Stimulated activated memory B cell treated with anti-CD40 and anti-IgM and Interleukin-4, amounts not matched to agents 10 μg/mL and 1 μg/mL and 100 μg/mL, for 72 hours (primary cell): ENCODE data around the gene AGBL1.
"Not testable (repeated sequence)": the region's sequence is repeated elsewhere in the genome, so short reads cannot be mapped to it uniquely, and the experiment has no call there.

ENCODE experiments used
- ATAC-seq: fragments of 150-1000 bp; cut with Tn5 transposase; 2 replicates; pipeline ENCODE4 v1.10.0; 2021
- H3K27ac Mint-ChIP-seq: one replicate; pipeline ENCODE4 v1.8.0; 2022; ENCODE audit warnings: mild to moderate bottlenecking, mixed read lengths
- H3K27me3 Mint-ChIP-seq: one replicate; pipeline ENCODE4 v1.8.0; 2022; ENCODE audit warnings: mixed read lengths
- H3K36me3 Mint-ChIP-seq: one replicate; pipeline ENCODE4 v1.8.0; 2022; ENCODE audit warnings: mixed read lengths
- H3K4me1 Mint-ChIP-seq: one replicate; pipeline ENCODE4 v1.8.0; 2022; ENCODE audit warnings: mixed read lengths
- H3K4me3 Mint-ChIP-seq: one replicate; pipeline ENCODE4 v1.8.0; 2022; ENCODE audit warnings: mild to moderate bottlenecking, moderate library complexity, mixed read lengths
- H3K9me3 Mint-ChIP-seq: one replicate; pipeline ENCODE4 v1.8.0; 2022; ENCODE audit warnings: mixed read lengths

Gene AGBL1

DNA sequence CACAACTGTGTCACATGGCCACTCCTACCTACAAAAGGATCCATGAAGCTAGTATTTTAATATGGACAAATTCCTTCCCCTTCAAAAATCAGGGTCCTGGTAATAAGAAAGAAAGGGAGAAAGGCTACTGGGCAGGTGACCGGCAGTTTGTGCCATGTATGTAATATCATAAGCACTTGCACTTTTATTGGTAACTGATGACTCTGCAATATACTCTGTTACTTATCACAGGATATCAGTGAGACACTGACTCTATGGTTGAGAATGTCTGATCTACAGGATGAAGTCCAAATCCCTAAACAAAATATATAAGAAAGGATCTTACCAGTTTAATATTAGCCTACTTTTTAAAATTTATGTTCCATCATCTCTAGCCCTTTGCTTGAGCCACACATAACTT is 315.2 kb downstream of the AGBL1 start:
- Mint-ChIP-seq H3K9me3 (no peaks in the 10 kb centered on the region), H3K36me3 (no peaks in the 10 kb centered on the region), H3K27me3 (no peaks in the 10 kb centered on the region), H3K4me3 (no peak overlapping the region), H3K4me1 (no peaks in the 10 kb centered on the region), H3K27ac (no peak overlapping the region)
- ATAC-seq: no peak

DNA sequence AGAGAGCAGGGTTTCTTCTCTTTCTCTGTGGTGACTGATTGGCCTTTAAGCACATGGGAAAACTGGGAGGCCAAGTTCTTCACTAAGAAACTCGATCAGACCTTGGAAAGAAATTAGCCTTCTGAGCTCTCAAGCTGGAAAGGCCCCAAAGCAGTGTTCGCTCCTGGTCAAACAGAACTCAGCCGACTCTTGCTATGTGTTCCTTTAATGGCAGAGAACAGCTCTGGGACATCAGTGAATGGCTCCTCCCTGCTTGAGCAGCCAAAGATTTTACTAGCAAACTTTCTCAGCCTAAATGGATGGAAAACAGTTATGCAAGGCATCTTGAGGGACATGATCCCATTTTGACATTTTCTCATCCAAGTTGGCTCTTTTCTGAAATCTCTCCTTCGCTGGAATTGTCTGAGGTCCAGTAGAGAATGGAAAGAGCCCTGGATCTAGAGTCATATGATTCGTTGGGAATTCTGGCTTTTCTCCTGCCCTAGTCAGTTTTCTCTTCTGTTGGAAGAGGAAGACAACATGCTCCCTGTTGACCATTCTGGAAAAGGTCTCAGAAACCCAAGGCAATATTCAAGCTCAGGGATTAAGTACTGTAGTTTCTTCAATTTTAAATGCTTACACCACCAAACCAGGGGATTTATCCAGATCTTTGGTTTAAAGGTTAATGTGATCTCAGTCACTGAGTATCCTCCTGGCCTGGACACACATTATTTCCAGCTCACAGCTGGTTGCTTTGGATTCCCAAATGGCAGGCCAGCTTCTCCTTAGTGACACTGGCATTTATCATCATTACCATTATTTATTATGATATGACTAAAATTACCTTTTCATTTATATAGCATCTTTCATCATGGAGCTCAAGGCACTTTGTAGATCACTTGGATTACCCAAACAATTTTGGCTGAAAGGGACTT is 319.6 kb downstream of the AGBL1 start:
- Mint-ChIP-seq H3K4me3 (no peak overlapping the region), H3K4me1 (no peaks in the 10 kb centered on the region), H3K36me3 (no peaks in the 10 kb centered on the region), H3K9me3 (no peaks in the 10 kb centered on the region), H3K27ac (no peak overlapping the region), H3K27me3 (no peaks in the 10 kb centered on the region)
- no peak for ATAC-seq

DNA sequence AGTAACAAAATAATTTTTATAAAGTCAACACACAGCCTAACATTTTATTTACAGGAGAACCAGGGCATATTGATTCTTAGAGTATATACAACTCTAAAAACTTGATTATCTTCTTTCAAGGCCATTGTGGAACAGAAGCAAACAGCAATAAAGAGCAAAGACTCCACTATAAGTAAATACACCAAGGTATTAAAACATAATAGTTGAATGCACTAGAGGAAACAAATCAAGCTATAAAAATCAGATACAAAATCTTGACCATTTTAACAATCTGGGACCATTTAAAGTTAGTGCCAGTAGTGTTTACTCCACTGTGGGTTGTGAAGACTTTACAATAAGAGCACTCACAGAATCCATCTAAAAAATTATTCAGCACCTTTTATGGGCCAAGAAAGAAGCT is 323.6 kb downstream of the AGBL1 start:
- no peaks in the 10 kb centered on the region for H3K4me1 Mint-ChIP-seq
- no peaks in the 10 kb centered on the region for H3K9me3 Mint-ChIP-seq
- no peaks in the 10 kb centered on the region for H3K27me3 Mint-ChIP-seq
- no peak overlapping the region for H3K4me3 Mint-ChIP-seq
- H3K36me3 Mint-ChIP-seq: no peaks in the 10 kb centered on the region
- no peak for ATAC-seq
- H3K27ac Mint-ChIP-seq: no peak overlapping the region

DNA sequence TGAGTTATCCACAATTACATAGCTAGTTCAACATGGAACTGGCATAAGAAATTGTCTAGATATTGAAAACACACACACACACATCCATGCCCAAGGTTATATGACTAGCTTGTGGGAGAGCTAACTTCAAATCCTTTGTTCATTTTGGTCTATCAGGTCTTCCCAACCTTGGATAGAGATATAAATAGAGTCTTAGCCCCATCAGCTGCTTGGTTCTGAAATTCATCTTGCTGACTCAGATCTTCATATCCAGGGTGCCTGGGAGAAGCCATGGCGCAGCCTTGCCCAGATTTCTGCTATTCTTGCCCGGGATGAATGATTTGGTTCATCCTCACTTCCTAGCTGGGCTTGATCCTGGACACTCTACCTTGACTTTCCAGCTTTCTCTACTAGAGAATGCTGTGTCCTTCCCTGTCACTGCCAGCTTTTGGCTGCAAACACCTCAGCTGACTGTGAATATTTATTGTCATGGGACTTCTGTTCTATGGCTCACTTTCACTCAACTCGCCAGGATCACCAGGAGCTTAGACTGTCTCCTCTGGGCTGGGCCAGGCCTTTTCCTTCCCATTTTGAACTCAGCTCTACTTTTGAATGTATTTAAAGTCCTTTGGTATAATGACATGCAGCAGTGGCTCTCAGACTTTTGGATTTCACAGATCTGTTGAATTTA is 324.4 kb downstream of the AGBL1 start:
- H3K4me3 Mint-ChIP-seq: no peak overlapping the region
- H3K27ac Mint-ChIP-seq: no peak overlapping the region
- no peaks in the 10 kb centered on the region for H3K4me1 Mint-ChIP-seq
- no peaks in the 10 kb centered on the region for H3K9me3 Mint-ChIP-seq
- no peaks in the 10 kb centered on the region for H3K36me3 Mint-ChIP-seq
- ATAC-seq: no peak
- H3K27me3 Mint-ChIP-seq: no peaks in the 10 kb centered on the region

DNA sequence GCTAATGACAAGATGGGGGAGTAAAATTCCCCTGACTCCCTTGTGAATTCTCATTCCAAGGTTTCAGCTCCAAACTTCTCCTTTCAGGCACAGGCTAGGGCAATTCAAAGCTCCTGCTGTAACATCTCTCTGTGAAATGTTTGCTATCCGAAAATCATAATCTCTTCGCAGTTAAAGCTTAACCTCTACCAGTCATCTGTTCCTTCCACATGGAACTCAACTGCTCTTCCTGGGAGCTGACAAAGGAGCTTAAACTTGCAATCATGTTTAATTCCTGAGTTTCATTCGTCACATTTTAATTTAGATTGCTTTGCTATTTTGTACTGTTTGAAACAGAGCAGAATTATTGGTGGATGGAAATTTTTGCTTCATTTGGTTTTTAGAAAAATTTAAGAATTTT is 328.6 kb downstream of the AGBL1 start:
- Mint-ChIP-seq H3K4me3 (no peak overlapping the region), H3K27me3 (no peaks in the 10 kb centered on the region), H3K9me3 (no peaks in the 10 kb centered on the region), H3K36me3 (no peaks in the 10 kb centered on the region), H3K27ac (no peak overlapping the region), H3K4me1 (no peaks in the 10 kb centered on the region)
- no peak for ATAC-seq

DNA sequence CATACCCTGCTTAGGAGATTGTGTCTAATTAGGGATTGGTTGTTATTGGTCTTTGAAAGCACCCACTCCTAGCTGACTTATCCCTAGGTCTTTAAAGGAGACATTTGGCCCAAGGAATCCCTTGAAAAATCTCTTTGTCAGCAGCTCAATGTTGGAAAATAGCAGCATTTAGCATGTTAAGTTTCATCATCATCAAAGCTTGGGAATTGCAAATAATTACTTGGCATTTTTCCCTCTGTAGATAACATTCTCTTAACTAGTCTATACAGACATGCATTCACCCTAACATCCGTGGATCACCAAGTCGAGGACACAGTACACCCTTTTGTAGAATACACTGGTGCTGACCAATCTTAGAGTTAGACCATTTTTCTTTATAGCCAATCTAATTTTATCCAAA is 332.2 kb downstream of the AGBL1 start:
- no peak overlapping the region for H3K4me3 Mint-ChIP-seq
- H3K9me3 Mint-ChIP-seq: no peaks in the 10 kb centered on the region
- H3K27me3 Mint-ChIP-seq: no peaks in the 10 kb centered on the region
- H3K36me3 Mint-ChIP-seq: no peaks in the 10 kb centered on the region
- no peak for ATAC-seq
- H3K27ac Mint-ChIP-seq: no peak overlapping the region
- no peaks in the 10 kb centered on the region for H3K4me1 Mint-ChIP-seq

DNA sequence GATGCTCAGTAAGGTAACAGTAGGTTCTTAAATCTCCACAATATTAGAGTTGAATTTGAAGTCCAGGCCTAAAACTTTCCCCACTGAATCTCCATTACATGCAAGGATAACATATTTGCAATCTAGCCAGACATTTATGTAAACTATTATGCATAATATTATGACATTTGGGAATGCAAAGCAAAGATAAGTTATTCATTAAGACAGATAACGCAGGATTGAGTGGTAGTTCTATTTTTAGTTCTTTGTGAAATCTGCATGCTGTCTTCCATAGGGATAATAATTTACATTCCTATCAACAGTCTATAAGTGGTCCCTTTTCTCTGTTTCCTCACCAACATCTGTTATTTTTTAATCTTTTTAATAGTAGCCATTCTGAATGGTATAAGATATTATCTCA is 333.5 kb downstream of the AGBL1 start:
- Mint-ChIP-seq H3K36me3 (no peaks in the 10 kb centered on the region), H3K27ac (no peak overlapping the region), H3K27me3 (no peaks in the 10 kb centered on the region), H3K9me3 (peaks cover 2% of the 10 kb centered on the region), H3K4me3 (no peak overlapping the region), H3K4me1 (no peaks in the 10 kb centered on the region)
- no peak for ATAC-seq

DNA sequence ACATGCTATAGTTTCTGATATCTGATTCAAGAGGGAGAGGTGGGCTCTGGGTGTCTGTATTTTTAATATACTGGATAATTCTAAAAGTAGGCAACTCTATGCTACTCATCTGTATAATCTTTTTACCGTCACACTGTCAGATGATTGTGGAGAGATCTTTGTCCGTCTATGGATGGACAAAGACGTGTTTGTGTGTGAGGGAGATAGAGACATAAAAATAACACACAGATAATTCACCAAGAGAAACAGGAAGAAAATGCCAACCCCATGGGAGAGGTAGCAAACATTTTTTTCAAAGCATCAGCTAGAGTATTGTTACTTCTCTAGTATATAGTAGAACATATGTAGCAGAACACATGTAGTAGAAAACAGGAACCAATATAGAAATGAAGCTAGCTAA is 346.1 kb downstream of the AGBL1 start:
- no peaks in the 10 kb centered on the region for H3K4me1 Mint-ChIP-seq
- H3K27me3 Mint-ChIP-seq: no peaks in the 10 kb centered on the region
- H3K27ac Mint-ChIP-seq: no peak overlapping the region
- no peak for ATAC-seq
- peaks cover 7% of the 10 kb centered on the region for H3K9me3 Mint-ChIP-seq
- no peaks in the 10 kb centered on the region for H3K36me3 Mint-ChIP-seq
- no peak overlapping the region for H3K4me3 Mint-ChIP-seq

DNA sequence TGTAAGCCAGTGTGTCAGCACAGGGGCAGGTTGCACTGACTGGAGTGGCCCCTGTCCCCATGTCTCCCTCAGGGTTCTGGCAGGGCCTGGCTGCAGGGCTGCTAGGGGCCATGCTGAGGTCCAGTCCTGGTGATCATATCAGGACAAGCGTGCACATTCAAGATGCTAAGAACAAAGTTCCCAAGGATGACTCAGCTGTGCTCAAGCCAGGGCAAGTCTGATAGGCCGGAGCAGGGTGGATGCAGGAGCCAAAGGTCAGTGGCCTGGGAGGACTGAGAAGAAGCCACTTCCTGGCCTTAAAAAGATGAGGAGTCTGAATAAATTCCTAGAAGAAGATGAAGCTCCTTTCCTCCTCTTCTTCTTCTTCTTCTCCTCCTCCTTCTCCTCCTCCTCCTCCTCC is 353.2 kb downstream of the AGBL1 start:
- Mint-ChIP-seq H3K4me1 (no peaks in the 10 kb centered on the region), H3K36me3 (no peaks in the 10 kb centered on the region), H3K27me3 (no peaks in the 10 kb centered on the region), H3K27ac (no peak overlapping the region), H3K9me3 (no peaks in the 10 kb centered on the region), H3K4me3 (no peak overlapping the region)
- peak; percentile 24 for ATAC-seq

DNA sequence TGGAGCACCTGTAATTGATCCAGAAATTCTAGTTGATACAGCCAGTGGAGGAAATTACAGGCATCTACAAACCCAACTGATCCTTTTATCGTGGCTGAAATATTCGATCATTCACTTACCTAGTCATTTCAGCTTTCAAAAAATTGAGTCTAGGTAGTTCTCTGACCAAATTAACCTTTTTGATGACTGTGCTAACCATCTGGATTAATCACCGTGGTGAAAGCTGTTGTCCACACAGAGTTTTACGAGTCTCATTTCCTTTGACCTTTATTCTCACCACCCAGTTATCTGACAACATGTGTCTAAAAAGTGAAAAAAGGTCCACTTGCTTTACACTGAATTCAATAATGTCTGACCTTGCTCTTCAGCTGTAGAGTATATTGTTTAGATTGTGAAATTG is 354.3 kb downstream of the AGBL1 start:
- Mint-ChIP-seq H3K4me1 (no peaks in the 10 kb centered on the region), H3K27me3 (no peaks in the 10 kb centered on the region), H3K9me3 (no peaks in the 10 kb centered on the region), H3K36me3 (no peaks in the 10 kb centered on the region), H3K4me3 (no peak overlapping the region), H3K27ac (no peak overlapping the region)
- no peak for ATAC-seq

DNA sequence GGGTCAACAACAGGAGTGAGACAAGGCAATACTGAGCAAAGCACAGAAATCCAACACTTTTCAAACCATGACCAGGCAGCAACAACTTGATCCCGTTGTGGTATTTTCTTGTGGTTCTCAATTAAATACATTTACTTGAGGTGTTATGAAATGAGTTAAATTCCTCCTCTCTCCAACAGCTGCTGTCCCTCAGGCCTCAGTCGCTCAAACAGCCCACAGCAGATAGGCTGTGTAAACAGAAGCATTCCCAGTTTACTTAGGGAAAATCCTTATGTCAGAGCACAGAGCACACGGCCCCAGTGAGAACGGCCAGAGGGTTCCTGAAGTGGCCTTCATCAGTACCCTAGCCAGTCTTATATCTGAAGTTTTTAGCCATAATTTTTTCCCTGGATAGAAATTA is 359.9 kb downstream of the AGBL1 start:
- Mint-ChIP-seq H3K27ac (no peak overlapping the region), H3K4me3 (no peak overlapping the region), H3K27me3 (no peaks in the 10 kb centered on the region), H3K4me1 (no peaks in the 10 kb centered on the region), H3K36me3 (no peaks in the 10 kb centered on the region), H3K9me3 (peaks cover 6% of the 10 kb centered on the region)
- ATAC-seq: no peak

DNA sequence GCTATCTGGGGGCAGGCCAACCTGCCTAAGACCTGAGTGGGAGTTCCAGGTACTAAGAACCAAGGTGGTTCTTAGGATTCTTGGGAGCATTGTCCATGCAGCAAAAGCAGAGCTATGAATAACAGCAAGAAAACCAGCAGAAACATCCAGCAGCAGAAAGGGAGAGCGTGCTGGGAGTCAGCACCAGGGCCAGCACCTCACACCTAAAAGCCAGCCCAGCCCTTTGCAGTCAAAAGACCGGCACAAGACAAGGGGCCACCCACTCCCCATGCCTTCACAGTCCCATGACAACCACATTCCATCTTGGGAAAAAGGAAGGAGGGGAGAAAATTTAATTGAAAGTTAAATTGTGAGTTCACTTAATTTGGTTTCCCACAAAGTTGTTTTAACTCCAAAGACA is 364.9 kb downstream of the AGBL1 start:
- no peaks in the 10 kb centered on the region for H3K27me3 Mint-ChIP-seq
- no peak for ATAC-seq

DNA sequence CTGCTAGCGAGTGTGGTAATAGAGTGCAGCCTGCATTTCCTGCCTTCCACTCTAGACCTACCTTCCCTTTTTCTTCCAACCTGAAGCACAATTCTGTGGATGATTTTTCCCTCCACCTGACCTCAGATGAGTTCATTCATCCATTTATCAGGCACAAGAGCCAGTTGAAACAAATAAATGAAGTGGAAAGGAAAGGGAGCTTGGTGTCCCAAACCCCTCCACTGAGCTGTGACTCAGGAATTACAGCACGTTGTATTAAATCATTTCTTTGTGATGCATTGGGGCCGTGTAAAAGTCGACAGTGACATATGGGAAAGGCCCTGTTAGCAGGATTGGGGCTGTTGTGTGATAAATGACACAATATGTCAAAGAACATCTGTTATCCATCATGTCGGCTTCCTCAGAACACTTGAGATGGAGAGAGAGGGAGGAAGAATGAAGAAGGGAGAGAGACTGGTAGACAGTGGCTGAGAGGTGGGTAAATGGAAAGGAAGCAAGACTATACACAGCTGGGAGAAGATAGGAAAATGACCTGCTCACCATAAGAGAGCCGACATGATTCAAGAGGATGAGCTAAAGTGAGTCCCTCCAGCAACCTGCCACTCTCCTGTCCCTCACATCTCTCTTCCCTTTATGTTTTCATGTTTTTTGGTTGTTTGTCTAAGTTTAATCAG is 366.0 kb downstream of the AGBL1 start:
- H3K27me3 Mint-ChIP-seq: no peaks in the 10 kb centered on the region
- no peak overlapping the region for H3K27ac Mint-ChIP-seq
- H3K4me1 Mint-ChIP-seq: no peaks in the 10 kb centered on the region
- no peak overlapping the region for H3K4me3 Mint-ChIP-seq
- H3K36me3 Mint-ChIP-seq: no peaks in the 10 kb centered on the region
- ATAC-seq: no peak
- peaks cover 7% of the 10 kb centered on the region for H3K9me3 Mint-ChIP-seq

More for the DNA sequence above, 364.9 kb downstream of the AGBL1 start:
- Mint-ChIP-seq H3K9me3 (peaks cover 9% of the 10 kb centered on the region), H3K27ac (no peak overlapping the region), H3K4me3 (no peak overlapping the region), H3K36me3 (no peaks in the 10 kb centered on the region), H3K4me1 (no peaks in the 10 kb centered on the region)

DNA sequence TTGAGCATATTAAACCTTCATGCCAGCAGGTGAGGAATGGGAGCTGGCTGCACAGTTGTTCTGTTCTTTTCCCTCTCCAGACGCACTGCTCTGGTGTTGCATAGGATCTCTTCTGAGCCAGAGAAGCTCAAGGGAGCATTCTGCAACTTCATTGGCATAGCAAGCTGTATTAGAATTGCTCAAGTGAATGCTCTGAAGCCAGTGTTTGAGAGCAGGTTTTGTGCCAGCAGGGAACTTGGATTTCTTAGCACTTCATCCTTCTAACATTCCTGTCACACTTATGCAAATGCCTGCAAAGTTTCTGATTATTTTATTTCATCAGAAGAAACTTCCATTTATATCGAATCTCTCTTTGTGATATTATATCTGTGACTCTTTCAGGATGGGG is 366.6 kb downstream of the AGBL1 start:
- peaks cover 9% of the 10 kb centered on the region for H3K9me3 Mint-ChIP-seq
- no peak for ATAC-seq
- no peaks in the 10 kb centered on the region for H3K27me3 Mint-ChIP-seq
- no peaks in the 10 kb centered on the region for H3K4me1 Mint-ChIP-seq
- no peak overlapping the region for H3K4me3 Mint-ChIP-seq
- H3K27ac Mint-ChIP-seq: no peak overlapping the region
- H3K36me3 Mint-ChIP-seq: no peaks in the 10 kb centered on the region

DNA sequence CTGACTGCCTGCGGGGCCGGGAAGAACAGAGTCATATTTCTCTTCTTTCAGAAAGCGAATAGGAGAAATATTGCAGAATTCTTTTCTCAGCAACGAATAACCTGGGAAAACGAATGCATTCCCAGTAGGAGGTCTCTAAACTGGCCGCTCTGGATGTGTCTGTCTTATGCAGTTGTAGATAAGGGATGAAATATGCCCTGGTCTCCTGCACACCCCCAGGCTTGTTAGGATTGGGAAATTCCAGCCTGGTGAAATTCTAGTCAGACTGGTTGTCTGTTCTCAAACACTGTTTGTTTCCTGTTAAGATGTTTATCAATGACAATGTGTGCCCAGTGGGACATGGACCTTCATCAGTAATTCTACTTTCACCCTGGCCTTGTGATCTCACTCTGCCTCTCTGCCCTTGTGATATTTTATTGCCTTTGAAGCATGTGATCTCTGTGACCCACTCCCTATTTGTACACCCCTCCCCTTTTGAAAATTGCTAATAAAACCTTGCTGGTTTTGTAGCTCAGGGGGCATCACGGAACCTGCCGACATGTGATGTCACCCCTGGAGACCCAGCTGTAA is 385.9 kb downstream of the AGBL1 start:
- H3K4me3 Mint-ChIP-seq, H3K4me1 Mint-ChIP-seq, H3K36me3 Mint-ChIP-seq, H3K27ac Mint-ChIP-seq, H3K27me3 Mint-ChIP-seq, ATAC-seq: not testable (repeated sequence)
- H3K9me3 Mint-ChIP-seq: peaks cover 10% of the 10 kb centered on the region
